ENCODE results near the gene APLP2.

DNA sequence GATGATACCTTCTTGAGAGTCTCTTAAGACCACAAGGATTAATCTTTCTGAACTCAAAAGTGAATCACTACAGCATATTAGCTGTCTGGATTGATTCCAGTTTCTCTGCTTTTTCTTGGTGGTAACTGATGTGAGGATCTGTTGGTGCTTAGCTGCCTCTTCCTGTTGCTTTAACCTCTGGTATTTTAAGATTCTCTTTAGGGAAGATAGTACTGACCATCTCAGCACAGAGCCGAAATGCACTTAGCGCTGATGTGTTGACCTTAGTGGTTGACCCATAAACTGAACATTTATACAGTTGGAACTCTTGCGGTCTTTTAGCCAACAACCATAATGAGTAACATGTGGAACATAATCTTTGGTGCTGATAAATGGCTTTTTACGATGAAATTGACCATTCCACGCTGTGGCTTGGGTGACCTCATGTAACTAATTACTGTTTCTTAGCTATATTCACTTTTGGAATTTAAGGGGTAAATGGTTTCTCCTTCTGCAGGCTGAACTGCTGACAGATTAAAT, 33.7 kb downstream of the APLP2 start:
- TF ChIP-seq, protein P1, sequence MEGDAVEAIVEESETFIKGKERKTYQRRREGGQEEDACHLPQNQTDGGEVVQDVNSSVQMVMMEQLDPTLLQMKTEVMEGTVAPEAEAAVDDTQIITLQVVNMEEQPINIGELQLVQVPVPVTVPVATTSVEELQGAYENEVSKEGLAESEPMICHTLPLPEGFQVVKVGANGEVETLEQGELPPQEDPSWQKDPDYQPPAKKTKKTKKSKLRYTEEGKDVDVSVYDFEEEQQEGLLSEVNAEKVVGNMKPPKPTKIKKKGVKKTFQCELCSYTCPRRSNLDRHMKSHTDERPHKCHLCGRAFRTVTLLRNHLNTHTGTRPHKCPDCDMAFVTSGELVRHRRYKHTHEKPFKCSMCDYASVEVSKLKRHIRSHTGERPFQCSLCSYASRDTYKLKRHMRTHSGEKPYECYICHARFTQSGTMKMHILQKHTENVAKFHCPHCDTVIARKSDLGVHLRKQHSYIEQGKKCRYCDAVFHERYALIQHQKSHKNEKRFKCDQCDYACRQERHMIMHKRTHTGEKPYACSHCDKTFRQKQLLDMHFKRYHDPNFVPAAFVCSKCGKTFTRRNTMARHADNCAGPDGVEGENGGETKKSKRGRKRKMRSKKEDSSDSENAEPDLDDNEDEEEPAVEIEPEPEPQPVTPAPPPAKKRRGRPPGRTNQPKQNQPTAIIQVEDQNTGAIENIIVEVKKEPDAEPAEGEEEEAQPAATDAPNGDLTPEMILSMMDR (conservative IDR thresholded peaks at IDR 0.05) = no peak
- no peak for TF ChIP-seq EZH2 (IDR thresholded peaks at IDR 0.05; ENCODE audit: low read depth)

Data from PC-9 (cell line).